Measurements from ENCODE around the gene NPY.

NPY gene

GRCh38 chr7:24301703-24302102, 17.7 kb downstream of the NPY start:
- no peaks in the 10 kb centered on the region for H3K36me3 ChIP-seq
- H3K27me3 ChIP-seq = no peaks in the 10 kb centered on the region
- H3K9me3 ChIP-seq = no peaks in the 10 kb centered on the region
- H3K4me1 ChIP-seq = no peaks in the 10 kb centered on the region; the same call in 1 of the 2 replicates
- DNase-seq = no peak
- no peak overlapping the region for H3K4me3 ChIP-seq (ENCODE audit: low read depth, low read length)
- TF ChIP-seq CTCF (IDR thresholded peaks at IDR 0.05; ENCODE audit: low read depth, low read length) = no peak

GRCh38 chr7:24304494-24305095, 20.6 kb downstream of the NPY start:
- Histone ChIP-seq H3K9me3 (no peaks in the 10 kb centered on the region), H3K4me1 (no peaks in the 10 kb centered on the region), H3K27me3 (no peaks in the 10 kb centered on the region), H3K4me3 (ENCODE audit: low read depth, low read length) (no peak overlapping the region), H3K36me3 (no peaks in the 10 kb centered on the region)
- DNase-seq = no peak
- no peak for TF ChIP-seq CTCF (IDR thresholded peaks at IDR 0.05; ENCODE audit: low read depth, low read length)

- H3K36me3 ChIP-seq = no peaks in the 10 kb centered on the region
- no peaks in the 10 kb centered on the region for H3K9me3 ChIP-seq
- no peak for TF ChIP-seq CTCF (IDR thresholded peaks at IDR 0.05; ENCODE audit: low read depth, low read length)
- no peak overlapping the region for H3K4me3 ChIP-seq (ENCODE audit: low read depth, low read length)
- no peaks in the 10 kb centered on the region for H3K27me3 ChIP-seq
- H3K4me1 ChIP-seq = no peaks in the 10 kb centered on the region
- DNase-seq = no peak
Observed at GRCh38 chr7:24307326-24307725, 23.3 kb downstream of the NPY start.

GRCh38 chr7:24312588-24312987, 28.6 kb downstream of the NPY start:
- Histone ChIP-seq H3K4me1 (no peaks in the 10 kb centered on the region), H3K4me3 (ENCODE audit: low read depth, low read length) (no peak overlapping the region), H3K27me3 (no peaks in the 10 kb centered on the region), H3K9me3 (no peaks in the 10 kb centered on the region), H3K36me3 (no peaks in the 10 kb centered on the region)
- no peak for DNase-seq
- no peak for TF ChIP-seq CTCF (IDR thresholded peaks at IDR 0.05; ENCODE audit: low read depth, low read length)

- Histone ChIP-seq H3K36me3 (no peaks in the 10 kb centered on the region), H3K4me3 (ENCODE audit: low read depth, low read length) (no peak overlapping the region), H3K27me3 (no peaks in the 10 kb centered on the region), H3K4me1 (no peaks in the 10 kb centered on the region), H3K9me3 (no peaks in the 10 kb centered on the region)
- TF ChIP-seq CTCF (IDR thresholded peaks at IDR 0.05; ENCODE audit: low read depth, low read length) = no peak
- DNase-seq = no peak
Observed at GRCh38 chr7:24313777-24314176, 29.8 kb downstream of the NPY start.

- no peaks in the 10 kb centered on the region for H3K27me3 ChIP-seq
- no peaks in the 10 kb centered on the region for H3K36me3 ChIP-seq
- H3K4me3 ChIP-seq (ENCODE audit: low read depth, low read length) = no peak overlapping the region
- no peaks in the 10 kb centered on the region for H3K4me1 ChIP-seq
- no peaks in the 10 kb centered on the region for H3K9me3 ChIP-seq
- DNase-seq = no peak
- no peak for TF ChIP-seq CTCF (IDR thresholded peaks at IDR 0.05; ENCODE audit: low read depth, low read length)
Observed at GRCh38 chr7:24316340-24316739, 32.4 kb downstream of the NPY start.

All from BE2C (cell line).